WTC11 (cell line): ENCODE data around the gene IER3IP1.

Experiments used
- ELF4 ChIP-seq: sonication (generic); formaldehyde crosslinking; IDR thresholded peaks from 2 replicates; pipeline ENCODE4 v1.8.1; 2022; ENCODE audit warnings: low read depth, mild to moderate bottlenecking, moderate library complexity, missing genetic modification reagents
- FOXP1 ChIP-seq: sonication (generic); formaldehyde crosslinking; IDR thresholded peaks from 2 replicates; pipeline ENCODE4 v1.8.0; 2022; ENCODE audit warnings: missing genetic modification reagents, mild to moderate bottlenecking, moderate library complexity, borderline replicate concordance
- MYBL2 ChIP-seq: sonication (generic); formaldehyde crosslinking; IDR thresholded peaks from 2 replicates; pipeline ENCODE4 v1.8.1; 2023; ENCODE audit warnings: mild to moderate bottlenecking, moderate library complexity, missing genetic modification reagents
- NFYB ChIP-seq: sonication (generic); formaldehyde crosslinking; conservative IDR thresholded peaks from 2 replicates; pipeline ENCODE4 v1.8.0; 2022; ENCODE audit warnings: low read depth, missing genetic modification reagents
- SP1 ChIP-seq: sonication (generic); formaldehyde crosslinking; conservative IDR thresholded peaks from 2 replicates; pipeline ENCODE4 v1.8.1; 2022; ENCODE audit warnings: missing genetic modification reagents
- TF ChIP-seq, protein P1 (sequence below): fragments of 200-600 bp; IDR thresholded peaks from 2 replicates; pipeline ENCODE4 v1.8.0; 2022; ENCODE audit warnings: antibody characterized with exemption
- TF ChIP-seq, protein P2 (sequence below): sonication (generic); formaldehyde crosslinking; IDR thresholded peaks from 2 replicates; pipeline ENCODE4 v1.8.1; 2023; ENCODE audit warnings: mild to moderate bottlenecking, moderate library complexity, missing genetic modification reagents
- TF ChIP-seq, protein P3 (sequence below): sonication (generic); formaldehyde crosslinking; IDR thresholded peaks from 2 replicates; pipeline ENCODE4 v1.8.0; 2022; ENCODE audit warnings: mild to moderate bottlenecking, missing genetic modification reagents
- TF ChIP-seq, protein P4 (sequence below): sonication (generic); formaldehyde crosslinking; IDR thresholded peaks from 2 replicates; pipeline ENCODE4 v1.8.1; 2023; ENCODE audit warnings: mild to moderate bottlenecking, missing genetic modification reagents, moderate library complexity
- TF ChIP-seq, protein P5 (sequence below): fragments of 250-450 bp; sonication (Bioruptor Pico); IDR thresholded peaks from 2 replicates; pipeline ENCODE4 v2.1.2; 2022; ENCODE audit warnings: mild to moderate bottlenecking, moderate library complexity

DNA sequence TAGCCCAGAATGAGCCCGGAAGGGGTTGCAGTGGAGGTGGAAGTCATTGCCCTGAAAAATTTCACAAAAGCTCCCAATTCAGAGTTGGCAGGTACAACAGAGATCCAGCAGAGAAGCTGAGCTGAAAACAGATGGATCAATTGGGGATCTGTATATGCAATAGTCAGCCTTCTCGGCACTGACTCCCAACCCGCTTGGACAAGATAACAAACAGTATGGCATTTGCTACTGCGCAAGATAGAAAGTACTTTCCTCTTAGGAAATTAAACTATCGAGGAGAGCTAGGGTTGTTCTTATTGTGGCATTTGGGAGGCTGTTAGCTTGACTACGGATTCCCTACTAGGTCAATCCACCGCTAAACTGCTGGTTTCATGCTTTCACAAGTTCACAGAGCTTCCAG, 11.6 kb upstream of the IER3IP1 start:
- TF ChIP-seq NFYB (CRISPR knock-in tag) (no peak), SP1 (CRISPR knock-in tag) (no peak), ELF4 (no peak), MYBL2 (CRISPR knock-in tag) (no peak), FOXP1 (CRISPR knock-in tag) (no peak)
- TF ChIP-seq, protein P1, sequence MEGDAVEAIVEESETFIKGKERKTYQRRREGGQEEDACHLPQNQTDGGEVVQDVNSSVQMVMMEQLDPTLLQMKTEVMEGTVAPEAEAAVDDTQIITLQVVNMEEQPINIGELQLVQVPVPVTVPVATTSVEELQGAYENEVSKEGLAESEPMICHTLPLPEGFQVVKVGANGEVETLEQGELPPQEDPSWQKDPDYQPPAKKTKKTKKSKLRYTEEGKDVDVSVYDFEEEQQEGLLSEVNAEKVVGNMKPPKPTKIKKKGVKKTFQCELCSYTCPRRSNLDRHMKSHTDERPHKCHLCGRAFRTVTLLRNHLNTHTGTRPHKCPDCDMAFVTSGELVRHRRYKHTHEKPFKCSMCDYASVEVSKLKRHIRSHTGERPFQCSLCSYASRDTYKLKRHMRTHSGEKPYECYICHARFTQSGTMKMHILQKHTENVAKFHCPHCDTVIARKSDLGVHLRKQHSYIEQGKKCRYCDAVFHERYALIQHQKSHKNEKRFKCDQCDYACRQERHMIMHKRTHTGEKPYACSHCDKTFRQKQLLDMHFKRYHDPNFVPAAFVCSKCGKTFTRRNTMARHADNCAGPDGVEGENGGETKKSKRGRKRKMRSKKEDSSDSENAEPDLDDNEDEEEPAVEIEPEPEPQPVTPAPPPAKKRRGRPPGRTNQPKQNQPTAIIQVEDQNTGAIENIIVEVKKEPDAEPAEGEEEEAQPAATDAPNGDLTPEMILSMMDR, result no peak
- TF ChIP-seq, protein P2, sequence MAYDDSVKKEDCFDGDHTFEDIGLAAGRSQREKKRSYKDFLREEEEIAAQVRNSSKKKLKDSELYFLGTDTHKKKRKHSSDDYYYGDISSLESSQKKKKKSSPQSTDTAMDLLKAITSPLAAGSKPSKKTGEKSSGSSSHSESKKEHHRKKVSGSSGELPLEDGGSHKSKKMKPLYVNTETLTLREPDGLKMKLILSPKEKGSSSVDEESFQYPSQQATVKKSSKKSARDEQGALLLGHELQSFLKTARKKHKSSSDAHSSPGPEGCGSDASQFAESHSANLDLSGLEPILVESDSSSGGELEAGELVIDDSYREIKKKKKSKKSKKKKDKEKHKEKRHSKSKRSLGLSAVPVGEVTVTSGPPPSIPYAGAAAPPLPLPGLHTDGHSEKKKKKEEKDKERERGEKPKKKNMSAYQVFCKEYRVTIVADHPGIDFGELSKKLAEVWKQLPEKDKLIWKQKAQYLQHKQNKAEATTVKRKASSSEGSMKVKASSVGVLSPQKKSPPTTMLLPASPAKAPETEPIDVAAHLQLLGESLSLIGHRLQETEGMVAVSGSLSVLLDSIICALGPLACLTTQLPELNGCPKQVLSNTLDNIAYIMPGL, result no peak
- TF ChIP-seq, protein P3, sequence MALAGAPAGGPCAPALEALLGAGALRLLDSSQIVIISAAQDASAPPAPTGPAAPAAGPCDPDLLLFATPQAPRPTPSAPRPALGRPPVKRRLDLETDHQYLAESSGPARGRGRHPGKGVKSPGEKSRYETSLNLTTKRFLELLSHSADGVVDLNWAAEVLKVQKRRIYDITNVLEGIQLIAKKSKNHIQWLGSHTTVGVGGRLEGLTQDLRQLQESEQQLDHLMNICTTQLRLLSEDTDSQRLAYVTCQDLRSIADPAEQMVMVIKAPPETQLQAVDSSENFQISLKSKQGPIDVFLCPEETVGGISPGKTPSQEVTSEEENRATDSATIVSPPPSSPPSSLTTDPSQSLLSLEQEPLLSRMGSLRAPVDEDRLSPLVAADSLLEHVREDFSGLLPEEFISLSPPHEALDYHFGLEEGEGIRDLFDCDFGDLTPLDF (CRISPR knock-in tag), result no peak
- TF ChIP-seq, protein P4, sequence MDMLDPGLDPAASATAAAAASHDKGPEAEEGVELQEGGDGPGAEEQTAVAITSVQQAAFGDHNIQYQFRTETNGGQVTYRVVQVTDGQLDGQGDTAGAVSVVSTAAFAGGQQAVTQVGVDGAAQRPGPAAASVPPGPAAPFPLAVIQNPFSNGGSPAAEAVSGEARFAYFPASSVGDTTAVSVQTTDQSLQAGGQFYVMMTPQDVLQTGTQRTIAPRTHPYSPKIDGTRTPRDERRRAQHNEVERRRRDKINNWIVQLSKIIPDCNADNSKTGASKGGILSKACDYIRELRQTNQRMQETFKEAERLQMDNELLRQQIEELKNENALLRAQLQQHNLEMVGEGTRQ (CRISPR knock-in tag), result no peak
- TF ChIP-seq, protein P5, sequence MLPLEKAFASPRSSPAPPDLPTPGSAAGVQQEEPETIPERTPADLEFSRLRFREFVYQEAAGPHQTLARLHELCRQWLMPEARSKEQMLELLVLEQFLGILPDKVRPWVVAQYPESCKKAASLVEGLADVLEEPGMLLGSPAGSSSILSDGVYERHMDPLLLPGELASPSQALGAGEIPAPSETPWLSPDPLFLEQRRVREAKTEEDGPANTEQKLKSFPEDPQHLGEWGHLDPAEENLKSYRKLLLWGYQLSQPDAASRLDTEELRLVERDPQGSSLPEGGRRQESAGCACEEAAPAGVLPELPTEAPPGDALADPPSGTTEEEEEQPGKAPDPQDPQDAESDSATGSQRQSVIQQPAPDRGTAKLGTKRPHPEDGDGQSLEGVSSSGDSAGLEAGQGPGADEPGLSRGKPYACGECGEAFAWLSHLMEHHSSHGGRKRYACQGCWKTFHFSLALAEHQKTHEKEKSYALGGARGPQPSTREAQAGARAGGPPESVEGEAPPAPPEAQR, result no peak
